ENCODE results near the gene PER3.

DNA sequence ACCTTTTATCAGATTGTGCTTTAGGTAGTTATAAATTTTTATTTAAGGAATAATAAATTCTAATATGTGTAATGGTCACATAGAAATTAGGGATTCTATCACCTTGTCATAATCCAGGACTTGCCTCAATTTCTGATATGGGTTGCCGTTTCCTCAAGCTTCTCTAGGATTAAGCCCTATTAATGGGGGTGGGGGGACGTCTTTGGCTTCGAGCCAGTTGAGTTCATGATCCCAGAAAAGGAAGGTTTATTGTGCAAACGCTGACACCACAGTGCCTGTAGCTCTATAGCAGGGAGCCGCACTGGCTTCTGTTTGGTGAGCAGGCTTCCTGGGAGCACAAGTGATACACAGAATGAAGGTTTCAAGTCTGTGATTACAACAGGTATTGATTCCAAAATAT is 35.0 kb upstream of the PER3 start:
- TF ChIP-seq EZH2 (IDR thresholded peaks at IDR 0.05; ENCODE audit: low read length, unreplicated experiment) (no peak), EZH2phosphoT487 (IDR thresholded peaks at IDR 0.05; ENCODE audit: borderline replicate concordance, low read length) (no peak)
- TF ChIP-seq, protein P1, sequence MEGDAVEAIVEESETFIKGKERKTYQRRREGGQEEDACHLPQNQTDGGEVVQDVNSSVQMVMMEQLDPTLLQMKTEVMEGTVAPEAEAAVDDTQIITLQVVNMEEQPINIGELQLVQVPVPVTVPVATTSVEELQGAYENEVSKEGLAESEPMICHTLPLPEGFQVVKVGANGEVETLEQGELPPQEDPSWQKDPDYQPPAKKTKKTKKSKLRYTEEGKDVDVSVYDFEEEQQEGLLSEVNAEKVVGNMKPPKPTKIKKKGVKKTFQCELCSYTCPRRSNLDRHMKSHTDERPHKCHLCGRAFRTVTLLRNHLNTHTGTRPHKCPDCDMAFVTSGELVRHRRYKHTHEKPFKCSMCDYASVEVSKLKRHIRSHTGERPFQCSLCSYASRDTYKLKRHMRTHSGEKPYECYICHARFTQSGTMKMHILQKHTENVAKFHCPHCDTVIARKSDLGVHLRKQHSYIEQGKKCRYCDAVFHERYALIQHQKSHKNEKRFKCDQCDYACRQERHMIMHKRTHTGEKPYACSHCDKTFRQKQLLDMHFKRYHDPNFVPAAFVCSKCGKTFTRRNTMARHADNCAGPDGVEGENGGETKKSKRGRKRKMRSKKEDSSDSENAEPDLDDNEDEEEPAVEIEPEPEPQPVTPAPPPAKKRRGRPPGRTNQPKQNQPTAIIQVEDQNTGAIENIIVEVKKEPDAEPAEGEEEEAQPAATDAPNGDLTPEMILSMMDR (conservative IDR thresholded peaks at IDR 0.05; ENCODE audit: low read depth, low read length): no peak

Measured in PC-3 (cell line).